ENCODE data around the gene STPG2.
A peak's percentile ranks its signal among the peaks of the same experiment; 100 is the strongest.

STPG2 gene

GRCh38 chr4:98092833-98093439 lies 50.3 kb downstream of the STPG2 start:
- no peak for DNase-seq

- no peak for DNase-seq
Measured at GRCh38 chr4:98081936-98082335, 61.3 kb downstream of the STPG2 start.

GRCh38 chr4:98068495-98068894 lies 74.8 kb downstream of the STPG2 start:
- no peak for DNase-seq

GRCh38 chr4:98055800-98056501 lies 87.3 kb downstream of the STPG2 start:
- peak in 1 of 14 donors; percentile 0 for DNase-seq

- no peak for DNase-seq
Measured at GRCh38 chr4:98046665-98047064, 96.6 kb downstream of the STPG2 start.

GRCh38 chr4:98030059-98030458 lies 113.2 kb downstream of the STPG2 start:
- no peak for DNase-seq

- no peak for DNase-seq
Measured at GRCh38 chr4:98027827-98028226, 115.4 kb downstream of the STPG2 start.

- DNase-seq, result no peak
Measured at GRCh38 chr4:98026362-98026761, 116.9 kb downstream of the STPG2 start.

- DNase-seq, result no peak
Measured at GRCh38 chr4:98006814-98007412, 136.4 kb downstream of the STPG2 start.

- no peak for DNase-seq
Measured at GRCh38 chr4:98006060-98006459, 137.2 kb downstream of the STPG2 start.

- no peak for DNase-seq
Measured at GRCh38 chr4:98000940-98001339, 142.3 kb downstream of the STPG2 start.

- DNase-seq, result no peak
Measured at GRCh38 chr4:97998203-97998602, 145.1 kb downstream of the STPG2 start.

GRCh38 chr4:97994765-97995465 lies 148.4 kb downstream of the STPG2 start:
- no peak for DNase-seq

- no peak for DNase-seq
Measured at GRCh38 chr4:97990409-97990808, 152.9 kb downstream of the STPG2 start.

- no peak for DNase-seq
Measured at GRCh38 chr4:97987019-97987648, 156.1 kb downstream of the STPG2 start.

GRCh38 chr4:97984545-97985131 lies 158.6 kb downstream of the STPG2 start:
- DNase-seq, result no peak

GRCh38 chr4:97978791-97979488 lies 164.3 kb downstream of the STPG2 start:
- DNase-seq, result no peak

- DNase-seq, result no peak
Measured at GRCh38 chr4:97953171-97953941, 189.9 kb downstream of the STPG2 start.

GRCh38 chr4:97952763-97953162 lies 190.5 kb downstream of the STPG2 start:
- DNase-seq, result no peak

- no peak for DNase-seq
Measured at GRCh38 chr4:97950836-97951235, 192.4 kb downstream of the STPG2 start.

- DNase-seq, result no peak
Measured at GRCh38 chr4:97942951-97943350, 200.3 kb downstream of the STPG2 start.
